HG03520 (cell line): ENCODE data around the gene AMER2.
"Not testable (repeated sequence)": the region's sequence is repeated elsewhere in the genome, so short reads cannot be mapped to it uniquely, and the experiment has no call there.

Source experiments
- ATAC-seq: cut with Tn5 transposase; IDR thresholded peaks from one replicate; pipeline ENCODE4 v1.9.1; 2021; ENCODE audit warnings: mild to moderate bottlenecking, moderate library complexity; ENCODE audit not compliant: unreplicated experiment

AMER2 gene

DNA sequence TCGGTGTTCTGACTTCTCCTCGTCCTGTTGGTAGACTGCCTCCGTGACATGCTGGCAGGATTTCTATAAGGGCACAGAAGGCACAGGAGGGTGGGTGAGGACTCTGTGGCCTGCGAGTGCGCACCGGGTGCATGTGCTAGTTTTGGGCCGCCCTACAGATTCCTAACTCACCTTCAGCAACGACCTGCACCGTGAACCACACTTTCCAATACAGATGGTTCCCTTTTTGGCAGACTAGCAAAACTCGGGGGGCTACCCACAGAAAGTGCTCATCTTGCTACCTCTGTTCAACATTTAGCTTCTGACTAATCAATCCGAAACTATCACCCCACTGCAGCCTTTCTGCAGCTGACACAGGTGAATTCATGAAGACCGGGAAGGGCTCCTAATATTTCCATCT is 14.1 kb upstream of the AMER2 start:
- peak; percentile 52 for ATAC-seq

DNA sequence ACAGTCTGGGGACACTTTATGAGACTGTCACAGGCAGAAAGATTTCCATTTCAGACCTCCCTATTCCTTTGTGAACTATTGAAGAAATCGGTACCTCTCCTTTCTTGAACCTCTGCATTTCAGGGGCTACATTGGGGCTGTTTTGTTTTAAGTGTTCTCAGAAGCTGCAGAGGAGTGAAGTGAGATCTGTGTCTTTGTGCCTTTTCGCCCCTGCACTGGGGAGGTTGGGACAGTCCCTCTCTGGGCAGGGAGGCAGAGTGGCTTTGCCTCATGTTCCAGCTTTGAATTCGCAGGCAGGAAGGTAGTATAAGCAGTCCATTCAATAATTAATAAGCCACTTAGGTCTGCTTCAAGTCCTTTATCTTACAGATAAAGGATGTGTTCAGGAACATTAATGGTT is 9.5 kb upstream of the AMER2 start:
- peak; percentile 31 for ATAC-seq

DNA sequence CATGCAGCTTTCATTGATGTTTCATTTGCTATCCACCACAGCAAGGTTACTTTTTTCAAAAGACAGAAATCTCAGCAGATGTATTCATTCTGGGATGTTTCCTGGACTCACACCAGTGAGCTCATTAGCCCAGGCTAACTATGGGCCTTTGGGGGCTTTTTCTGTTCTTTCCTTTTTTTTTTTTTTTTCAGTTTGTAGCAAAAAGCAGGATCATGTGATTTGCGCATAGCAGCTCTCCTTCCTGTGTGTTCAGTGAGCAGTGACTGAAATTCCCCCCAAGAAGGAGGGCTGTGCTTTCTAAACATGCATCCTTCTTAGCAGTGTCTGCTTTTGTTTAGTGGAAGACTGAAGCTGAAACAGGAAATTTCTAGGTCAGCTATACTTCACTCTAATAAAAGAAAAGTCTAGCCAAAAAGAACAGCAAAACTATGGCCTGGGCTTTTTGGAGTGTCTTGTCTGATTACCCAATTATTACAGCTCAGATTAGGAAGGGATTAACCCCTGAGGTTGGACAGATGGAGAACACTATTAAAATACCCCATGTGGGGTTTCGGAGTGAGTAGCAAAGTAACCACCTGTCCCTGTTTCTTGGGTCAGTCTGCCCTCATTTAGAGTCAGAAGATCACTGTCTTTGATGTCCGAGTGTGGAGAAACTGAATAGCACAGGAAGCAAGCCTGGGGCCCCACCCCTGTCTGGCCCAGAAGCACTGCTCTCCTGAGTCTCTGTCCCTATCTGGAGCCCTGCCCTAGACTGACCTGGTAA is 8.9 kb upstream of the AMER2 start:
- peak; percentile 47 for ATAC-seq

DNA sequence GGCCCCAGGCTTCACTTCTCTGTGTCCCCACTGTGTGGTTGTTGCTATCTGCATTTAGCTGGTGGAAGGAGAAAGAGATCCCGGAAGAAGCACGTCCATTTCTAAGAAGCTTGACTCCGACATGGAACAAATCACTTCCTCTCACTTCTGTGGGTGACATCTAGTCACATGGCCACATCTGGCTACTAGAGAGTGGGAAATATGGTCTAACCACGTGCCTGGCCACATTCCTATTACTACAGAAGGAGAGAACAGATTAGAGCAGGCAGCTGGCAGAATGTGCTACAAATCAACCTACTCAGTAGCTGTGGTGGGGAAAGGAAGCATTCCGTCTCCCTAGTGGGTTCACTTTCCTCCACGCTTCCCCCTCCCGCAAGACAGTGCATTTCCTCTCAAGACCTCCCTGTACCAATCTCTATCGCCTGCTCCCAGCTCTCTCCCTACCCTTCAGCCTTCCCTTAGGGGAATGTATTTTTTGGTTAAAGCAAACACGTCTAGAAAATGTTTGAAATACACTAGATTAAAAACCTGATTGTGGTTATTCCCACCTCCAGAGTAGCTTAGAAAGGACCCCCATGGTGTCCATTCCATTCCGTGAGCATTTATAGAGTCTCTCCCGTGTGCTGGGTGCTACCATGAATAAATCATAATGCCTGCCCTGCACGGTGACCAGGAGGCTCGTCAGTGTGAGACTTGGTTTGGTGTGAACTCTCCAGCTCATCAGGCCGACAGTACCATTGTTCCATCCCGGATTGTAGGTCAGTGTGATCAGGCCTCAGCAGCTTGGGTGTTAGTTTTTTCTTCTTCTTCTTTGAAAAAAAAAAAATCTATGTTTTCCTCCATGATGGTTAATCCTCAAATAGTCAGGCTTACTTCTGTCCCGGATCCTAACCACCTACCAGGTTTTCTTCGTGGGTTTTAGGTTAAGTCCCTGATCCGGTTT is 8.0 kb upstream of the AMER2 start:
- peak; percentile 5 for ATAC-seq

DNA sequence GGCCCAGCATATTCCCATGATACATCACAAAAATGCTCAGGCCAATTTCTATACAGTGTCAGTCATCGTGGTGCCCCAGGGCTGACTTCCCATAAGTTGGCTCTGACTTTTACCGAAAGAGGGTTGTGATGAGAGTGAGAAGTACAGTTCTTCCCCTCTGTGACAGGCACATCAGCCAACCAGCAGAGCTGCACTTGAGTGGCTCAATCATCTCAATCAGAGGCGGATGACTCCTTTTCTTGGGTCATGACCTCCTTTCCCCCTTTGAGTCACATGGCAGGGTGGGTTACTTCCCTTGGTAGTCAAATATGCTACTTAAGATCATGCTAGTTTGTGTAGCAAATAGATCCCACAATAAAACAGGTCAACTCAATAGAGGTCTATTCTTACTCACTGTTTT is 6.9 kb upstream of the AMER2 start:
- no peak for ATAC-seq

DNA sequence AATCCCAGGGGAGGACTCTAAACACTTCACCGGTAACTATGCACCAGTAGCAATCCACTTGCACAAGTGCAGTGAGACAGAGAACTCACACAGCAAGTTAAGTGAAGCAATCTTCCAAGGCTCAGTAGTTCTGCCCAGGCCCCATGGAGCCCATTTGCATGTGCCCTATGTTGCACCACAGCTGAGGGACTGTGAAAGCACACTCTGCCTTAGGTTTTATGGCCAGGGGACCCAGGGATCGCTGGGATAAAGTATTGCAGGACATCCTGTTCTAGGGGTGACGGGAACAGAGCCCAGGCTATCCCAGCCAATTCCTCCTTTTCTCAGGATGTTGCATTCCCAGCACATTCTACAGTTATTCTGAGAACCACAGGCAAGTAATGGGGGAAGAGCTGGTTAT is 6.0 kb upstream of the AMER2 start:
- no peak for ATAC-seq

DNA sequence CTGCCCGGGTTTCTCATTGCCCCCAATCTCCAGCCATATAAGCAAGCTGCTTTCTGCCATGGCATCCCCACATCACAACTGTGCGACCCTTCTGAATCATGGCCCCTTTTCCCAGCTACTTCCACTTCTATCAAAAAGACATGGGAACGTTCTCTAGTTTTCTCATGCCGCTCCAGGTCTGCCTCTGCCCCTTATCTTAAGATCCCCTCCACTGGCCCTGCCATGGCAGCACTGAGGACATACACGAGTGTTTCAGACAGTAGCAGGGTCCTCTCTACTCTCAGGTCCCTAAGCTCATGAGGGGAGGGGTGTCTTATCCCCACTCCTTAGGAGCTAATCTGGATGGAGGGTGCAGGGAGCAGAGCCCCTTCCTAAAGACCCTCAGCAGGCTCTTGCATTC is 5.5 kb upstream of the AMER2 start:
- no peak for ATAC-seq

DNA sequence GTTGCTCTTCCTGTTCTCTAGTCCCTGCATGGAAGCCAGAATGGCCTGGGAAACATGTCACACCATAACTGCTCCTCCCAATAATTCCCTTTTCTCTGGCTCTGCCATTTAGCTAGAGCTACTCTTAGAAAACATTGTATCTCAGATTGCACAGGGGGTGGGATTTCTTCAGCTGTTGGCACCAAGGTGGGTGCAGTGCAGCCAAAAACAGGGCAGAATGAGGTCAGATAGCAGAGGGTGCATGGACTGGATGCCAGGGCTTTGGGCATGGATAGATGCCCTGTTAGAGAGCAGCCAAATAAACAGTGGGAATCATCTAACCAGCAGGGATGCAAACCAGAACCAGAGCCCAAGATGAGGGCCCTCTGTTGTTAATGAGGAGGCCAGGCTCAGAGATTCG is 4.9 kb upstream of the AMER2 start:
- no peak for ATAC-seq

DNA sequence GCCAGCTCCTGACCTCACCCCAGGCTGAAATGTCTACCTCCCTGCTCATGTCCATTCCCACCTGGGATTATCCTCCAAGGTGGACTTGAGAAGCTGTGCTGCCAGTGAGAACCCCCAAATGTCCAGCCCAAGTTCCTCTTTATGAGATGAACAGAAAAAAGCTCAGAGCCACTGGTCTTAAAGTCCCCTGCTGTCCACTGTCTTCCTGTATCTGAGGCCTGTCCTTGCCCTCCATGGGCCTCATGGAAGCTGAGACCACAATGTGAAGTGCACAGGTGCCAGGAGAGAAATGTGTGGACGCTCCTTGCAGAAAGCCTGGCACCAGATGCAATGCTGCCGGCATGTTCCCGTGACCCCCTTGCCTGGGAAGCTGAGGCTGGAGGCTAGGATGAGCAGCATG is 3.3 kb upstream of the AMER2 start:
- ATAC-seq: no peak

DNA sequence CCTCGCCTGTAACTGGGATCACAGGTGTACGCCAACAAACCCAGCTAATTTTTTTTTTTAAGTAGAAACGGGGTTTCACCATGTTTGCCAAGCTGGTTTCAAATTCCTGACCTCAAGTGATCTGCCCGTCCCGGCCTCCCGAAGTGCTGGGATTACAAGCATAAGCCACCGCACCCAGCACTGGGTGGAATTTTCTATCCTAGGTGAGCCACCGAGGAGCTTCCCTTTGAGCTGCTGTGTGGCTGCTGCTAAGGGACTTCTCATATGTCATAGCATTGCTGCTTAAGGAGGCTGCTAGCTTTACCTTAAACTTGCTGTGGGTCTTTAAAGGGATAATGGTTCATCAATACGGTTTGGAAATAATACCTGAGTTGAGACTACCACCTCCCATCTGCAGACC is 2.9 kb upstream of the AMER2 start:
- ATAC-seq: no peak

DNA sequence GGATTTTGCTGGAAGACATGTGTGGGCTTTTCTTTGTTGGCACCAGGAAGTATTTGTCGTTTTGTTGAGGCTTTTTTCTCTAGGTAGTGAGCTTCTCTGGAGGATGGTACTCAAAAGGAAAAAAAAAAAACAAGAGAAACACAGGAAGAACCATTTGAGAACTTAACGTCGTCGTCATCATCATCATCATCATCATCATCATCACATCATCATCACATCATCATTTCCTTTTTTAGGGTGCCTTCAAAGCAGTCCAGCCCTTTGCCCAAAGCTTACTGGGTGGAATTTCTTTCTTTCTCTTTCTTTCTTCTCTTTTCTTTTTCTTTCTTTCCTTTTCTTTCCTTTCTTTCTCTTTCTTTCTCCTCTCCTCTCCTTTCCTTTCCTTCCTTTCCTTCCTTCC is 2.2 kb upstream of the AMER2 start:
- ATAC-seq: no peak

DNA sequence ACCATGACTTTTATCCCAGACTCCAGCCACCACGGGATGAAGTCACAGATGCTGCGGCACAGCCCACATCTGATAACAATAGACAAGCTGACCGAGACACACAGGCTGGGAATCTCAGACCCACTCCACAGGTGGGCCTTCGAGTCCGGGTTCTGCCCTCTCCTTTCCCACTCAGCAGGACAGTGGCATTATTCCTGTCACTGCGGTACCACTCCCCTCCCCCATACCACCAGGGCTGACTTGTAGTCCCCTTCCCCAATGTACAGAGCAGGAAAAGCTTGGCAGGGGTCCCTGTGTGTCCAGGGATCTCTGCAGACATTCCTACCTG is 179 bp upstream of the AMER2 start:
- ATAC-seq: no peak

DNA sequence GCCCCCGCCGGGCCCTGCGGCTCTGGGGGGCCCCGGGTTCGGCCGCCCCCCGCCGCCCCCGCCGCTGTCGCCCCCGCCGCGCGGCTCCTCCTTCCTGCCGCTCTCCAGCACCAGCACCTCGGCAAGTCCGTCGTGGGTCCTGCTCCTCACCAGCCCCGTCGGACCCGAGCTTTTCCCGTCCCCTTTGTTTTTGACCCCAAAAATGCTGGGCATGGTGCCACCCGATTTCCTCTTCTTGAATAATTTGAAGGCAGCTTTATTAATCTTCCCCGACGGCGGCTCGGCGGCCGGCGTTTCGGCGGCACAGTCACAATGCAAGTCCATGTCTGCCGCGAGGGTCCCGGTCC is 945 bp downstream of the AMER2 start:
- no peak for ATAC-seq

DNA sequence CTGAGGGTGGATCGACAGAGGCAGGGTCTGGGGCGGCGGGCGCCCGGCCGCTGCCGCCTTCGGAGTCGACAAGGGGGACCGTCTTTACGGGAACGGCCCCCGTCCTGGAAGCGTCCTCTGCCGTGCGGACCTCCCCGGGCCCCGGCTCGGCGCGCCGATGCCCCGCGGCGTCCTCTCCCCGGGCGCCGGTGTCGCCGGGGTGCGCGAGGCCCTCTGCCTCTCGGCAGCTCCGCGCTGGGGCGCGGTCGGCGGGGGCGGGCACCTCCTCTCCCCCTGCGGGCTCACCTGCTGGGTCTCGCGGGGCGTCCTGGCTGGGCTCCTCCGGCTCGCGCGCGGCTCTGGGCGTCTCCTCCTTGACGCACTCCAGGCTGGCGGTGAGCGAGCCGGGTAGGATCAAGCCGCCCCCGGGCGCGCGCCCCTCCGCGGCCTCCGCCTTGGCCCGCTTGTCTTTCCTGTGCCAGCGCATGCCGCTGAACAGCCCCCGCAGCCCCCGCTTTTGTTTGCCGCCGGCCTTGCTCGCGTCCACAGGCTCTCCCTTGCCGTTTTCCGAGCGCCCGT is 1.5 kb downstream of the AMER2 start:
- no peak for ATAC-seq

DNA sequence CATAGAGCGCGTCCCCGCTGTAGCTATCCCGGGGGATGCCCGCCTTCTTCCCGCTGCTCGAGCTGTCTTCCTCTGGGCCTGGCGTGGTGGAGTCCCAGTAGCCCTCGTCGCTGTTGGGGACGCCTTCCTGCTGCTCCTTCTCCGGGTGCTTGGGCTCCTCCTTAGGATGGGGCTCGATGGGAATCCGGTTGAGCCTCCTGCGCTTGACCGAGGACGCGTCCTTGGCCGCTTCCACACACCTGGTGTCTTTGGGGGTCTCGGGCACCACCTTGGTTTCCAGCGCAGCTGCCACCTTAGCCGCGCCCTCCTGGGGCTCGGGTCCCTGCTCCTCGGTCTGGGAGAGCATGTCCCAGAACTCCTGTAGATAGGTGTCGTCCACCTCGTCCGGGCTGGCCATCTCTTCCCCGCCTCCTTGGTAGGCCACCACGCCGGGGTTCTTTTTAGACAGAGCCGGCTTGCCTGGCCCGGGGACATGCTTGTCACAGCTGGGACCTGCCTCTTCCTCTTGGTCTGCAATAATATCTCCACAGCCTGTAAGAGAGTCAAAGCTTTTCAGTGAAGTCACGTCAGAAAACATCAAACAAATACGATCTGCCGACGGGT is 2.0 kb downstream of the AMER2 start:
- no peak for ATAC-seq

DNA sequence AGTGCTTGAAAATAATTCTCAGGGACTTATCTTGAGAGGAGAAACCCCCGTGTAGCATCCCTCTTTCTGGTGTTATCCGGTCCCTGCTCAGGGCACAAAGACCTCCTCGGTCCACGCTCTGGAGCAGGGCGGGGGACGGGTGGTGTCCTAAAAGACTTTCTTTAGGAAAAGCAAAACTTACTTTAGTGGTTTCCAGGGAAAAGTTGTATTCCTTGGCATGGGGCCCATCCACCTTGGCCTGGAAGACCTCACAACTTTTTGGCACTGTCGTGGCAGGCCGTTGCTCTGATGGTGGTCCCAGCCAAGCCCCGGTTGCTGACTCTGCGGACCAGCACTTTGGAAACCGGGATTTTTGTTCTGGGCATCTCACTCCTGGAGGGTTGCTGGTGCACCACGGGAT is 2.7 kb downstream of the AMER2 start:
- no peak for ATAC-seq

DNA sequence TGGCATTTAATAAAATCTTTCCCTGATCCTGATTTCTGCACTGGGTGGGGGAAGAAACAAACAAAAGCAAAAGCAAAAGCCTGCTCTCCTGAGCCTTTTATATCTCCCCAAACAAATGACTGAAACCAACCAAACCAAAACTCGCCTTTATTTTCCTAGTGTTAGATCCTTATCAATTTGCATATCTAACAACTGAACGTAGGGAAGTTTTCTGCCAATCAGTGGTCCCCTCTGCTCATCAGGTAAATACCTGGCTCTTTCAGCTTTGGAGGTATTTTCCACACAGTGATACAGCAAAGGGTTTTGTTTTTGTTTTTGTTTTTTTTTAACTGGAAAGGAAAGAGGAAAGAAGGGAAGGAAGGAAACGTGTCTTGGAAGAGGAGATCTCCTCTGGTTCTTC is 3.3 kb downstream of the AMER2 start:
- no peak for ATAC-seq

DNA sequence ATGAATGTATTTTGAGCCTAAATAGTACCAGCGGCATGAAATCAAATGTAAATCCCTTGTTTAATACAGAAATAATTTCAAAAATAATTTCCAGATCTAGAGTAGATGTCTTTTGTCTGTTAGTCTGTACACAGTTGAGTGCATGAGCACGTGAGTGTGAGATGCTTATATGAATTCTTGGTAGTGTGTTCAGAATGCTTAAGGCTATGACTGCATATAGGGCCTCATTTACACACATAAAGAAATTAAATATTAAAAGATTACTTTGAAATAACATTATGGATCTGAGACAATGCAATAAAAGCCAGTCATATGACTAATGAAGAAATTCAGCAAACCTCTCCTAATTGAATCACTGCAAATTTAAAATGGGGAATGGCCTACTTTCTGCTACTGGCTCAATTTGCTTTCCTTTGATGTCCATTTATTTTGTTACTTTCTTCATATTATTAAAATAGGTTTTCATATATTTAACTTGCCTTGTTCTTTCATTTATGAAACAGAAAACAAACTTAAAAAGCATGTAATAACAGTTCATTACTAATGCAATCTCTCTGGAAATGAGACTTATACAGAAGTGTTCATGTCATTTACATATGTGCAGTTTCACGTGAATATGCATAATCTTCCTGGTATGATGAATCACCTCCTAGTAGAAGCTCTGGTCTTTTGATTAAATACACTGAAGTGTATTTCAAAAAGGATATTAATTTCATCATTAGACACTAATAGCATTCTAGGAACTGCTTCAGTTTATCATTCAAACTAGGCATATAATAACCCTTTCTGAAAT is 4.5 kb downstream of the AMER2 start:
- no peak for ATAC-seq

DNA sequence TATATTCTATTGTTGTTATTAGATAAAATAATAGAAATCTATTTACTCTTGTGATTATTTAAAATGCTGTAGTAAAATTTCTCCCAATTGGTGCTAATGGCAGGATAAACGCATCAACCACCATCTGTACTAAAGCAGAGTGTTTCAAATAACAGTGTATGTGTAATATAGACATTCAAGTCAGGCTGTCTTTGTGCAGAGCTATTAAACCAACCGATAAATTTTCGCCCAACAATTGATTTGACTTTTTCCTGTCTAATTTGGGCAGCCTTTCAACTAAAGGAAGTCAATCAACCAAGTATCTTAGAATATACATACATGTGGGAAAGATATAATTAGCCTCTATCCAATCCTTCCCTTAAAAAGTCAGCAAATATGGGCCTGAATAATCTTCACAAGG is 5.8 kb downstream of the AMER2 start:
- no peak for ATAC-seq

DNA sequence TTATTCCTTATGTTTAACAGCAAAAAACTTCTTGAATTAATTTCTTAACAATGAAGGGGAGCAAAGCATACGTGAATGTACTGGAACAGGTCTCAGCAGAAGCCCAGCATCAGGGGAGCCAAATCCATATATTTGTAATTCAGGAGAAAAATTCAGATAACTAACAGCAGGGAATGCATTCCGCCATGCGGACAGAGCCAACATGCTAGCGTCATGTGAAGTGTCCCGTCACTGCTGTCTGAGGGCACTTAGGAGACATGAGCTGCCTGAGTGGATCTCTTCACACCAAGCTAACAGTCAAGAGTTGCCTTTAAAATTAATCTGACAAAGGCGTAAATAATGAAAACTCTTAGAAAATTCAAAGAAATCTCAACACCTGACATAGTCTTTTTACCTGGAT is 6.4 kb downstream of the AMER2 start:
- no peak for ATAC-seq

DNA sequence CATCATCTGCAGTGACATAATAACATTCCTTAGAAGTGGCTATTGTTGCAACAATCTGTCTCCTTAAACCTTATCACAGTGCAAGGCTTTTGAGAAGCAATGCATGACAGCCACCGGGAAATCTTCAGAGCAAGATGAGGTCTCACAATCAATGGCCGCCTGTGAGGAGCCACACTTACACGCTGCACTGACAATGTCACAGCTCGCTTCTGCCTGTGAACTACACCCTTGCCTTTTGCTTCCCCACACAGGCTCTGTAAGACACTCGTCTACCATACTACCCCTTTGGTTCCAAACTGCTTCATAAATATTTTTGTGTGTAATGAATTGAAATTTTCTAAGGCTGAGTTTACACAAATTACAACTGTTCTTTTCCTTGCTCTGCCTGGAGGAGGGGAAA is 6.9 kb downstream of the AMER2 start:
- ATAC-seq: not testable (repeated sequence)
